SK-N-SH (cell line): Measurements from ENCODE around the gene YEATS4.

ENCODE experiments used
- CTCF ChIP-seq: fragments of 200-600 bp; sonication (generic); IDR thresholded peaks from 2 replicates; pipeline ENCODE4 v1.6.1; 2017; ENCODE audit warnings: antibody characterized with exemption, mild to moderate bottlenecking, moderate library complexity
- EZH2phosphoT487 ChIP-seq: fragments of 200-600 bp; sonication (generic); IDR thresholded peaks from 2 replicates; pipeline ENCODE4 v1.6.1; 2017; ENCODE audit warnings: low read depth, mixed run types, mild to moderate bottlenecking, antibody characterized with exemption, moderate library complexity, borderline replicate concordance
- FOSL2 ChIP-seq: IDR thresholded peaks from 2 replicates; pipeline ENCODE4 v1.4.0; 2012; ENCODE audit warnings: low read depth, mild to moderate bottlenecking, moderate library complexity, borderline replicate concordance
- RCOR1 ChIP-seq: fragments of 150-350 bp; IDR thresholded peaks from 2 replicates; pipeline ENCODE4 v1.6.1; 2017; ENCODE audit warnings: antibody characterized with exemption, low read length
- REST ChIP-seq: IDR thresholded peaks from 2 replicates; pipeline ENCODE4 v1.6.1; 2012; ENCODE audit warnings: mild to moderate bottlenecking, low read depth, low read length, moderate library complexity
- YY1 ChIP-seq: IDR thresholded peaks from 2 replicates; pipeline ENCODE4 v1.4.0; 2012; ENCODE audit warnings: low read depth, mild to moderate bottlenecking

- no peak for TF ChIP-seq FOSL2
- no peak for TF ChIP-seq CTCF
- no peak for TF ChIP-seq REST
- TF ChIP-seq EZH2phosphoT487, result no peak
- no peak for TF ChIP-seq RCOR1
- TF ChIP-seq YY1, result no peak
These were observed 60.2 kb downstream of the YEATS4 start for GRCh38 chr12:69419701-69420100.
